HepG2 (cell line): ENCODE measurements around the gene CNGA2. TPM values are rescaled to one million over a fixed set of nuclear protein-coding genes. Genes with fewer than 3 reads are reported as not detected.
A peak's percentile ranks its signal among the peaks of the same experiment; 100 is the strongest.

ENCODE experiments used
- ATAC-seq: fragments of 200-7000 bp; cut with Tn5 transposase; 3 replicates; pipeline ENCODE4 v1.9.1; 2020; ENCODE audit warnings: mild to moderate bottlenecking, moderate library complexity
- BruUV-seq: library from RNA; stranded (reverse); fragments of 400-500 nt; replicated peaks from 2 replicates; lab custom pipeline; 2021; lab: Mats Ljungman, UMichigan
- CTCF ChIA-PET: fragments of 300-600 bp; formaldehyde crosslinking; extraction: SDS; loops from one replicate; lab custom pipeline; 2021; ENCODE audit warnings: low total read pairs, inconsistent platforms, low intra/inter-chr PET ratio; lab: Yijun Ruan, JAX
- POLR2A ChIA-PET: fragments of 350-600 bp; sonication (Branson Sonifier 250); formaldehyde crosslinking; loops from one replicate; lab custom pipeline; 2020; ENCODE audit warnings: antibody characterized with exemption, inconsistent platforms; lab: Yijun Ruan, JAX
- DNase-seq: peaks from one replicate; pipeline ENCODE4 v3.0.0-alpha.2; 2015; ENCODE audit warnings: low spot score
- FAIRE-seq: peaks from 3 replicates; lab custom pipeline; 2011; peaks lifted over from hg19 to GRCh38; lab: Jason Lieb, UNC
- H2AFZ ChIP-seq: one replicate; pipeline ENCODE4 v1.6.1; 2011; ENCODE audit warnings: low read length, inconsistent platforms
- H3K27ac ChIP-seq: fragments of 300-600 bp; 3 replicates; pipeline ENCODE4 v1.8.0; 2011; ENCODE audit warnings: mixed run types, mild to moderate bottlenecking, mixed read lengths, low read length, inconsistent platforms; ENCODE audit not compliant: insufficient read depth; ENCODE audit errors: extremely low read length
- H3K27me3 ChIP-seq, 2 experiments: fragments of 200-600 bp in 1 of 2; 2 replicates in 1 of 2; 3 replicates in 1 of 2; pipeline versions ENCODE4 v1.6.0 to v1.8.0; 2011; ENCODE audit warnings: low read length in 2 of 2, mild to moderate bottlenecking in 2 of 2, moderate library complexity in 2 of 2, inconsistent platforms in 1 of 2; ENCODE audit not compliant: insufficient read depth in 2 of 2, control insufficient read depth in 1 of 2
- H3K36me3 ChIP-seq, 2 experiments: fragments of 200-600 bp in 1 of 2; replicated peaks in 1 of 2; 2 replicates in 1 of 2; 3 replicates in 1 of 2; pipeline versions ENCODE4 v1.5.1 to v1.8.0; 2011; ENCODE audit warnings: low read length in 2 of 2, inconsistent platforms in 1 of 2; ENCODE audit not compliant: insufficient read depth in 2 of 2, control insufficient read depth in 1 of 2
- H3K4me1 ChIP-seq: 2 replicates; pipeline ENCODE4 v1.5.1; 2012; ENCODE audit warnings: low read length, inconsistent platforms; ENCODE audit not compliant: insufficient read depth
- H3K4me2 ChIP-seq: 2 replicates; pipeline ENCODE4 v1.6.0; 2011; ENCODE audit warnings: low read depth, low read length, inconsistent platforms
- H3K4me3 ChIP-seq, 3 experiments: fragments of 200-600 bp in 1 of 3; sonication (generic), shearing (Covaris generic) in 1 of 3; replicated peaks in 1 of 3; 2 replicates each; pipeline ENCODE4 v1.5.1; 2011 to 2016; ENCODE audit warnings: low read length in 3 of 3, inconsistent platforms in 2 of 3, low read depth in 2 of 3, mild to moderate bottlenecking in 2 of 3, control low read depth in 1 of 3, mixed read lengths in 1 of 3; ENCODE audit not compliant: insufficient read depth in 1 of 3
- H3K79me2 ChIP-seq: one replicate; pipeline ENCODE4 v1.6.1; 2011; ENCODE audit warnings: low read length, inconsistent platforms; ENCODE audit not compliant: insufficient read depth
- H3K9ac ChIP-seq: 2 replicates; pipeline ENCODE4 v1.6.0; 2011; ENCODE audit warnings: mild to moderate bottlenecking, low read depth, low read length, inconsistent platforms; ENCODE audit not compliant: insufficient read depth
- H3K9me3 ChIP-seq: 2 replicates; pipeline ENCODE4 v1.5.1; 2012; ENCODE audit warnings: mild to moderate bottlenecking, low read length
- H4K20me1 ChIP-seq: 2 replicates; pipeline ENCODE4 v1.6.0; 2011; ENCODE audit warnings: inconsistent platforms, mild to moderate bottlenecking, low read length, moderate library complexity; ENCODE audit not compliant: insufficient read depth
- AGO1 ChIP-seq: fragments of 200-400 bp; formaldehyde crosslinking; IDR thresholded peaks from 2 replicates; pipeline ENCODE4 v1.6.1; 2017; ENCODE audit warnings: mild to moderate bottlenecking, low read depth, low read length, moderate library complexity; ENCODE audit not compliant: poor library complexity, severe bottlenecking
- ARID2 ChIP-seq: sonication (generic); formaldehyde crosslinking; IDR thresholded peaks from 2 replicates; pipeline ENCODE4 v1.8.1; 2022; ENCODE audit warnings: mild to moderate bottlenecking, missing genetic modification reagents, borderline replicate concordance
- BRCA1 ChIP-seq: sonication (generic); formaldehyde crosslinking; IDR thresholded peaks from 2 replicates; pipeline ENCODE4 v1.4.0; 2020; ENCODE audit warnings: missing genetic modification reagents
- ESRRA ChIP-seq: sonication (generic); formaldehyde crosslinking; IDR thresholded peaks from 2 replicates; pipeline ENCODE4 v1.5.1; 2020; ENCODE audit warnings: mild to moderate bottlenecking, low read depth, missing genetic modification reagents
- IKZF1 ChIP-seq: fragments of 450-650 bp; IDR thresholded peaks from 2 replicates; pipeline ENCODE4 v1.7.1; 2016
- MAFK ChIP-seq, 2 experiments: IDR thresholded peaks in 1 of 2; conservative IDR thresholded peaks in 1 of 2; 2 replicates each; pipeline ENCODE4 v1.6.1; 2011; ENCODE audit warnings: improper control_type of control experiment in 2 of 2, low read length in 2 of 2
- NFE2L2 ChIP-seq: fragments of 150-350 bp; IDR thresholded peaks from 2 replicates; pipeline ENCODE4 v1.6.1; 2014; ENCODE audit warnings: low read length
- SMARCC2 ChIP-seq: fragments of 450-650 bp; IDR thresholded peaks from 2 replicates; pipeline ENCODE4 v1.6.1; 2017; ENCODE audit warnings: antibody characterized with exemption, mild to moderate bottlenecking
- TRIM22 ChIP-seq: fragments of 450-650 bp; IDR thresholded peaks from 2 replicates; pipeline ENCODE4 v1.6.1; 2017
- ZFP36L2 ChIP-seq: sonication (generic); formaldehyde crosslinking; IDR thresholded peaks from 2 replicates; pipeline ENCODE4 v1.4.0; 2020; ENCODE audit warnings: missing genetic modification reagents
- ZNF12 ChIP-seq: sonication (generic); formaldehyde crosslinking; IDR thresholded peaks from 2 replicates; pipeline ENCODE4 v1.5.0; 2020; ENCODE audit warnings: missing genetic modification reagents
- ZNF121 ChIP-seq: sonication (generic); formaldehyde crosslinking; IDR thresholded peaks from 2 replicates; pipeline ENCODE4 v1.5.0; 2020; ENCODE audit warnings: mild to moderate bottlenecking, missing genetic modification reagents
- ZNF230 ChIP-seq: sonication (generic); formaldehyde crosslinking; IDR thresholded peaks from 2 replicates; pipeline ENCODE4 v1.4.0; 2020; ENCODE audit warnings: mild to moderate bottlenecking, missing genetic modification reagents
- WGBS: methylation state at CpG from one replicate; pipeline ENCODE4 v1.1.6; 2017; ENCODE audit warnings: low lambda C conversion rate; 5-methylcytosine and 5-hydroxymethylcytosine counted together
- in situ Hi-C: cut with HindIII; loops from 2 replicates; pipeline ENCODE4 v1.10.0; 2017; ENCODE audit warnings: low pct_unique_long_range_greater_than_20kb; ENCODE audit not compliant: extremely low pct_ligation_motif_present
- intact Hi-C: fragments of 100-400 bp; cut with micrococcal nuclease; formaldehyde crosslinking; loops from one replicate; pipeline ENCODE4 v1.10.0; 2022; ENCODE audit not compliant: unreplicated experiment
- polyA plus RNA-seq, 8 experiments: library from polyadenylated mRNA; depleted of rRNA in 3 of 8; stranded (reverse) in 7 of 8; unstranded in 1 of 8; fragments of >200 nt; fragmentation: Illumina TruSeq in 4 of 8; extraction: Trizol in 4 of 8; gene quantifications; 2 replicates each; pipeline versions ENCODE4 v1.2.1 to v1.2.3, GENCODE V29; 2011 to 2016; ENCODE audit warnings: low read depth in 4 of 8, missing spikeins in 1 of 8, mixed read lengths in 1 of 8; ENCODE audit not compliant: insufficient read depth in 1 of 8
- total RNA-seq, 5 experiments: library from RNA; depleted of rRNA; stranded (reverse); fragments of >200 nt; fragmentation: Illumina TruSeq; extraction: Trizol; gene quantifications; 2 replicates each; pipeline ENCODE4 v1.2.3, GENCODE V29; 2016; ENCODE audit warnings: low read depth in 1 of 5

Gene CNGA2
- total and polyA plus RNA-seq, 2 of the 13 experiments (the other 11 are each of a cell fraction or from before 2014, with no cell fraction given) = not detected

GRCh38 chrX:151746502-151746901 lies 12.0 kb downstream of the CNGA2 start:
- FAIRE-seq = no peak
- Histone ChIP-seq H3K4me3 (no peak overlapping the region), H3K27ac (no peak overlapping the region), H3K79me2 (no peaks in the 10 kb centered on the region), H3K27me3 (no peaks in the 10 kb centered on the region), H4K20me1 (no peaks in the 10 kb centered on the region), H3K9ac (no peak overlapping the region), H3K4me2 (no peak overlapping the region), H3K4me1 (no peaks in the 10 kb centered on the region), H2AFZ (no peak overlapping the region), H3K36me3 (no peaks in the 10 kb centered on the region), H3K9me3 (no peaks in the 10 kb centered on the region)
- CTCF ChIA-PET = no interaction called here
- DNase-seq = no peak
- no peak for ATAC-seq
- in situ Hi-C loops (loop anchor here (25.0 kb wide), 1 partner anchor 1066 kb away; no protein-coding TSS in a partner anchor), intact Hi-C loops (no loop called here)
- WGBS = 0% methylated on average over 2 of the region's 2 CpGs
- no TSS peak for BruUV-seq
- no peak for TF ChIP-seq TRIM22
- peak in 1 of 2 experiments; percentile 27; a peak in 1 of 4 replicates for TF ChIP-seq MAFK (conservative IDR thresholded peaks at IDR 0.05 in 1 of 2, IDR thresholded peaks at IDR 0.05 in 1 of 2; ENCODE audit: low read length in 2 of 2)
- no peak for TF ChIP-seq AGO1
- TF ChIP-seq SMARCC2 = no peak
- no peak for TF ChIP-seq ESRRA (CRISPR knock-in tag)
- peak; percentile 63 for TF ChIP-seq NFE2L2
- POLR2A ChIA-PET = no interaction called here

GRCh38 chrX:151750511-151750910 lies 16.0 kb downstream of the CNGA2 start:
- no peak overlapping the region for H3K27ac ChIP-seq
- no peak overlapping the region for H2AFZ ChIP-seq
- no peaks in the 10 kb centered on the region for H4K20me1 ChIP-seq
- DNase-seq (no peak), ATAC-seq (no peak), FAIRE-seq (no peak)
- H3K9ac ChIP-seq = no peak overlapping the region
- intact Hi-C loops (no loop called here), in situ Hi-C loops (no loop called here)
- H3K27me3 ChIP-seq = no peaks in the 10 kb centered on the region
- H3K4me3 ChIP-seq = no peak overlapping the region
- TF ChIP-seq ARID2 = no peak
- TF ChIP-seq ZNF121 = no peak
- TF ChIP-seq ZNF12 (CRISPR knock-in tag) = no peak
- no peak for TF ChIP-seq ZFP36L2 (CRISPR knock-in tag)
- no peak for TF ChIP-seq ZNF230
- TF ChIP-seq TRIM22 = no peak
- no peak for TF ChIP-seq IKZF1
- TF ChIP-seq BRCA1 (CRISPR knock-in tag) = no peak
- CTCF ChIA-PET = interaction anchor here (1.1 to 2.2 kb wide), 3 partner anchors 882 to 1071 kb away, joined by 4 to 12 read pairs (median 5); no protein-coding TSS in a partner anchor
- H3K9me3 ChIP-seq = no peaks in the 10 kb centered on the region
- no peaks in the 10 kb centered on the region for H3K4me1 ChIP-seq
- 23% methylated on average over 4 of the region's 5 CpGs for WGBS
- POLR2A ChIA-PET = no interaction called here
- BruUV-seq = no TSS peak
- H3K4me2 ChIP-seq = no peak overlapping the region
- H3K79me2 ChIP-seq = no peaks in the 10 kb centered on the region
- H3K36me3 ChIP-seq = no peaks in the 10 kb centered on the region
